GM15510 (cell line): Measurements from ENCODE around the gene DEAF1.

Source experiments
- POLR2A ChIP-seq: IDR thresholded peaks from 3 replicates; pipeline ENCODE4 v1.6.1; 2011; ENCODE audit warnings: borderline replicate concordance; ENCODE audit not compliant: insufficient read length; ENCODE audit errors: extremely low read depth

DEAF1 gene

DNA sequence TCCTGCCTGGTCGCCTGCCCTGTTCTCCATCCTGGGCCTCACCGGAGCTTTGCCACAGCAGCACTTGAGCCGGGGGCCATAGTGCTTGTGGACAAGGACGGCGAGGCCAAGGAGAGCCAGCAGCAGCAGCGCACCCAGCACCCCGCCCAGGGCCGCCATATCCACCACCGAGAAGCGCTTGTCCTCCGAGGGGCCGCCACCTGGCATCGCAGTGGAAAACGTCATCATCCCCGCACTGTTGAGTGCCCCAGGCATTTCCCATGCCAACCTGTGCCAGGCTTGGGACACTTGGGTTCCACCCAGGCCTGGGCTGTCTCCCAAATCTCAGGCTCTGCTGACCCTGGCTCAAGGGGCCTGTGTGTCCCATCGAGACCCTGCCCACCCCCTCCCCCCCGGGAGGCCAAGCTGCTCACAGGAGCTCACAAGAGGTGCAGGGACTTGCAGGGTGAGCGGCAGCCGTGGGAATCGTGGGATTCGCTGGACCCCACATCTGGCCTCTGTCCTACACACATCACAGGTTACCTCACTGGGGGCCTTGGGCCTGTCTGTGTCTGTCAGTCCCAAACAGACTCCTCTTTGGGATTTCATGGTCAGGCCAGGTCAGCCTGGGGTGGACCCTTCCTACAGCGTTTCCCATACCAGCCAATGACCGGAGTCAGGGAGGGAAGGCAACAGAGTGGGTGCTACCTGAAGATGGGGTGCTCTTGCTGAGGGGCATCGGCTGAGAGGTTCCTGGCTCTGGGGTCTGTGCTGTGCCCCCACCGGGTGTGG is 76.9 kb downstream of the DEAF1 start:
- no peak for TF ChIP-seq POLR2A

DNA sequence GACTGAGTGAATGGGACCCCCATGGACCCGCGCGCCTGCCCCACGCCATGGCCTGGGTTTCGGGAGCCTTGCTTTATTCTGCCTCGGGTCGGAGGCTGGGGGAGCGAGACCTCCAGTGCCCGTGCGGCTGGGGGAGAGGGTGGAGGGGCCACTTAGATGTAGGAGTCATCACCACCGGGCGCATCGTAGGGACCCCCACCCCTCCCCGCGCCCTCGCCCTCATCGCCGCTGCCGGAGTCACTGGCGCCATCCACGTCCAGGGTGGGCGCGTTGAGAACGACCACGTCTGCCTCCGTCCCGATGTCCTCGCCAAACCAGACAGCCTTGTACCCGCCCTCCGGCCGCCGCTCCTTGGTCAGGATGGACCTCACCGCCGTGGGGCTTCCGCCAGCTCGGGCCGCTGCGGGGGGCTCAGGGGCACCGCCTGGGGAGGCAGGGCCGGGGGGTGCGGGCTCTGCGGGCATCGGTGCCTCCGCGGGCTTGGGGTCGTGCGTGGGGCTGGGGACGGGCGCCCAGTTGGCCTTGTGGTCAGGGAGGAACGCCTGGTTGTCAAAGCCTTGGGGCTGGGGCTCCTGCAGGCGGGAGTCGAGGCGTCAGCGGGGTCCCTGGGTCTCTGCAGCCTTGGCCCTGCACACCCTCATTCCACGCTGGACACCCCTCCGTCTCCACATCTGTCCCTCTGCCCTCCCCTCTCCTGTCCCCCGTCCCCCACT is 77.7 kb downstream of the DEAF1 start:
- no peak for TF ChIP-seq POLR2A

GRCh38 chr11:616320-617198 is 78.5 kb downstream of the DEAF1 start:
- TF ChIP-seq POLR2A: no peak

- TF ChIP-seq POLR2A: peak; percentile 98
These were observed 79.3 kb downstream of the DEAF1 start, which contains the start of gene IRF7 for GRCh38 chr11:615504-616319. Gene IRF7, minus strand, starts transcription at chr11:615950. Its CDS starts 586 bp downstream, at chr11:615364.

DNA sequence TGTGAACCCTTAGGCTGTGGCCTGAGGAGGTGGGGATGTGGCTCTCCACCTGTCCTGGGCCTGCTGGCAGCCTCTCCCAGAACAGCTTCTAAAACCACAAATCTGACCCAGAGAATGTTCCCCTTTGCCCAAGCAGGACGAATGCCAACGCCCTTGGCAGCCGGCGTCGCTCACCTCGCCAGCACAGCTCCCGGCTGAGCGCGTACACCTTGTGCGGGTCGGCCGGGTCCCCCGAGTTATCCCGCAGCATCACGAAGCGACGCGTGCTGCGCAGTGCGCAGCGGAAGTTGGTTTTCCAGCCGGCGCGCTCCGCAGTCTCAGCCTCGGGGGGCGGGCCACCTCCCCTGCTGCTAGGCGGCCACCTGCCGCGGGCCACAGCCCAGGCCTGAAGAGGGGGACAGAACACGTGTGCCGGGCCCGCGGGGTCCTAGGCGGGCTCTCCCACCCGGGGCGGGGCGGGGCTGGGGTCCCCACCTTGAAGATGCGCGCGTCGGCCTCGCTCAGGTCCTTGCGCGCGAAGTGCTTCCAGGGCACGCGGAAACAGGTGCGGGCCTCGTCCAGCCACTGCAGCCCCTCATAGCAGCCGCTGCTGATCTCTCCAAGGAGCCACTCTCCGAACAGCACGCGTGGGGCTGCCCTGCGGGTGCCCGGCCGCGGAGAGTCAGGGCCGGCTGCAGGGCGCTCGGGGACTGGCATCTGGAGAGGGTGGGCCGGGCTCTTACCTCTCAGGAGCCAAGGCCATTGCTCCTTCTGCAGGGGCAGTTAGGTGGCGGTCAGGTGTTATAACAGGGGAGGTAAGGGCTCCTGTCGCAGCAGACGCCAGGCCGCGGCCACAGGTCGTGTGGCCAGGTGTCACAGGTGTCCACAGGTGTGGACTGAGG is 80.2 kb downstream of the DEAF1 start:
- TF ChIP-seq POLR2A: peak; percentile 27

DNA sequence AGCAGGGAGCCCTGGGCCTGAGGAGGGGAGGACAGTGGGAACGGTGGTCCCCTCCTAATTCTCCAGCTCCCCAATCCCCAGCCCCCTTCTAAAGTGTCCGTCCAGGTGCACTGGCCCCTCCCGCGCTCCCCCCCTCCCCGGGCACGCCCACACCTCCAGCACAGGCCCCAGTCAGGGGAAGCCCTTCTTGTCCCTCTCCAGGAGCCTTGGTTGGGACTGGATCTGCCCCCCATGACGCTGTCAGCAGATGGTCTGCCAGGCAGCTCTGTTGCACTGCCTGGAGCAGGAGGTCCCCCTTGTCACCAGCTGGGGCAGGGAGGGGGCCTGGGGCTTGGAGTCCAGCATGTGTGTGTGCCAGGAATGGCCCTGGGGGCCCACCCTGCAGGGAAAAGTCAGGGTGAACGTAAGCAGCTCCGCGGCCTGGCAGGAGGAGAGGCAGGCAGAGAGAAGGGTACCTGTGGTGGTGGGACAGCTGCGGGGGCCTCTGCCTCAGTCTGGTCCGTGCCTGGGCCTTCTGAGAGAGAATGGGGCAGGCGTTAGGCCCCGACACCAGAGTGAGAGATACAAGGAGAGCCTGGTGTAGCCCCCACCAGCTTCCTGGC is 80.9 kb downstream of the DEAF1 start:
- TF ChIP-seq POLR2A: no peak

DNA sequence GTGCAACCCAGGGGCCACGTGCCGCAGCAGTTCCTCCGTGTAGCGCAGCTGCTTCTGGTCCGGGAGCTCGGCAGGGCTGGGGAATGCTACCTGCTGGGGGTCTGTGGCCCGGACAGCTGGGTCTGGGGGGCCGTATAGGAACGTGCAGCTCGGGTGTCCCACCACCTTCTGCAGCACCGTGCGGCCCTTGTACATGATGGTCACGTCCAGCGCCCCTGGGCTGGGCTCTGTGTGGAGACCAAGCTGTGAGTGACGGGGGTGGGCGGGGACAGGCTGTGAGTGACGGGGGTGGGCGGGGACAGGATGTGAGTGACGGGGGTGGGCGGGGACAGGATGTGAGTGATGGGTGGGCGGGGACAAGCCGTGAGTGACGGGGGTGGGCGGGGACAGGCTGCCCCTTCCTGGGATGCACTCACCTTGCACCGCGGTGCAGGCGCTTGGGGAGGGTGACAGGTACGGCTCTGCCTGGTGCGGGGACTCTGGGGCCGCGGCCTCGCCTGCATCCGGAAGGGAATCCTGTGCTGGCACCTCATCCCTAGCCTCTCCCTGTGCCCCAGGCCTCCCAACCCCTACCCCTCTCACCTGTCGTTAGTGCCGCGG is 81.6 kb downstream of the DEAF1 start:
- TF ChIP-seq POLR2A: peak; percentile 41

GRCh38 chr11:612961-613300 is 82.1 kb downstream of the DEAF1 start:
- no peak for TF ChIP-seq POLR2A

DNA sequence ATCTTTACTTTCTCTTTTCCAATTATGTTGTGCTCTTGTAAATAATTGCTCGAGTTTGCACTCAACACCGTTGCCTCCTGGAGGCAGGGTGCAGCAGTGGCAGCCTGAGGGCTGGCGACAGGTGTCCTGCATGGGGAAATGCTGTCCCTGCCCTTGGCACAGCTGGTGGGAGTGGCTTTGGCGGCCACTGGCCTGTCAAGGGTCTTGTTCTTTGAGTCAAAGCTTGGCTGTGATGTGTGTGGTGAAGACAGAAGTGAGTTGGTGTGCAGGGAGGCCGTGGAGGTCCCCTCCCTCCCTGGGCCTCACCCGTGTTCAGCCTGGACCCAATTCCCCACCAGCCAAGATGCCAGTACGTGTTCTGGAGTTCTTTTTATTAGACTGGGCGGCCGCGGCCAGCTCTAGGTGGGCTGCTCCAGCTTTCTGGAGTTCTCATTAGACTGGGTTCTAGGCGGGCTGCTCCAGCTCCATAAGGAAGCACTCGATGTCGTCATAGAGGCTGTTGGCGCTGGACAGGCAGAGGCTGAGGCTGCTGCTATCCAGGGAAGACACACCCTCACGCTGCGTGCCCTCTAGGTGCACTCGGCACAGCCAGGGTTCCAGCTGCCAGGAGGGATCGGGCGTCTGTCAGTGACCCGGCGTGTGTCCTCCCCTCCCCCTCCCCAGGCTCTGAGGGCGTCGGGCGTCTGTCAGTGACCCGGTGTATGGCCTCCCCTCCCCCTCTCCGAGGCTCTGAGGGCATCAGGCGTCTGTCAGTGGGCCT is 82.6 kb downstream of the DEAF1 start:
- peak; percentile 41 for TF ChIP-seq POLR2A

DNA sequence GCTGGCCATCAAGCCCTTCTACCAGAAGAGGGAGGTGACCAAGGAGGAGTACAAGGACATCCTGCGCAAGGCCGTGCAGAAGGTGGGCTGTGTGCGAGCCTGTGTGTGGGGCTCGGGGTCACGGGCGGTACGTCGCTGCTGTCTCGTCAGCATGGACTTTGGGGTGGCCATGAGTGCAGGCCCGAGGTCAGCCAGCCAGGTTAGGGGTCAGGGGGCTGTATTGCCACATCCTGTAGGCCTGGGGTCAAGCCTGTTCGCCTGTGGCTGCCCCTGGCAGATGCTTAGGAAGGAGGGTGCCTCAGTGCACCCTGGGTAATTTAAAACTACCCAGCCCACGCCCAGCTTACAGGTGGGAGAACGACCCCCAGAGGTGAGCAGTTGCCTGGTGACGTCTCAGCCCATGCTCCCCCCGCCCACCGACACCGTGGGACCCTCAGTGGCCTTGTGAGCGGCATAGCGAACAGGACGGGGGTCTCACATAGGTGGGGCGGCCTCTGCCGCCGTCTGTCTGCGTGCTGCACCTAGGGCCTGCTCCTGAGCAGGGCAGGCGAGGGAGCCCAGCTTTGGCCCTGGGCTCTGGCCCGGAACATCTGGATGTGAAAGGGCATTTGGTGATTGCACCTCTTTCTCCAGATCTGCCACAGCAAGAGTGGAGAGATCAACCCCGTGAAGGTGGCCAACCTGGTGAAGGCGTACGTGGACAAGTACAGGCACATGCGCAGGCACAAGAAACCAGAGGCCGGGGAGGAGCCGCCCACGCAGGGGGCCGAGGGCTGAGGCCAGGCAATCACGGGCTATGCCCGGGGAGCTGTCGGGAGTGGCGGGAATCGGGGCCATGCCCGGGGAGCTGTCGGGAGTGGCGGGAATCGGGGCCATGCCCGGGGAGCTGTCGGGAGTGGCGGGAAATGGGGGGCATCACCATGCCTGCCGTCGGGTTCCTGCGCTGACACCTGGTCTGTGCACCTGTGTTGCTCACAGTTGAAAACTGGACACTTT is 83.7 kb downstream of the DEAF1 start:
- peak; percentile 51 for TF ChIP-seq POLR2A
